H1 (cell line): Measurements from ENCODE around the gene CADM2. TPM values are rescaled to one million over a fixed set of nuclear protein-coding genes. Genes with fewer than 3 reads are reported as not detected.

Experiments
- CTCF ChIA-PET: fragments of 300-600 bp; sonication (Branson Sonifier 250); formaldehyde crosslinking; loops from one replicate; lab custom pipeline; 2021; ENCODE audit not compliant: partially characterized antibody; lab: Charles Lee
- POLR2A ChIA-PET: fragments of 300-600 bp; sonication (Branson Sonifier 250); formaldehyde crosslinking; loops from one replicate; lab custom pipeline; 2021; ENCODE audit warnings: inconsistent platforms; ENCODE audit not compliant: partially characterized antibody; lab: Charles Lee
- DNase-seq, 2 experiments: peaks; one replicate each; pipeline versions ENCODE4 v3.0.0 to v3.0.0-alpha.2; 2010 to 2022; ENCODE audit warnings: low spot score in 2 of 2, low read depth in 1 of 2, mixed read lengths in 1 of 2
- FAIRE-seq: peaks from 2 replicates; lab custom pipeline; 2011; peaks lifted over from hg19 to GRCh38; lab: Jason Lieb, UNC
- H2AFZ ChIP-seq: 2 replicates; pipeline ENCODE4 v1.8.1; 2012; ENCODE audit warnings: low read length, inconsistent platforms
- H2AK5ac ChIP-seq: 2 replicates; pipeline ENCODE4 v1.6.1; 2013; ENCODE audit warnings: low read depth, low read length
- H2BK120ac ChIP-seq: replicated peaks from 2 replicates; pipeline ENCODE3; 2013; ENCODE audit warnings: low read depth, low read length, inconsistent platforms
- H2BK12ac ChIP-seq: 2 replicates; pipeline ENCODE4 v1.6.1; 2013; ENCODE audit warnings: low read depth, low read length
- H2BK15ac ChIP-seq: 2 replicates; pipeline ENCODE4 v1.6.1; 2013; ENCODE audit warnings: low read length
- H2BK20ac ChIP-seq: 2 replicates; pipeline ENCODE4 v1.6.1; 2013; ENCODE audit warnings: low read length
- H2BK5ac ChIP-seq: 2 replicates; pipeline ENCODE4 v1.6.1; 2013; ENCODE audit warnings: low read depth, low read length
- H3K14ac ChIP-seq: 2 replicates; pipeline ENCODE4 v1.6.1; 2013; ENCODE audit warnings: inconsistent platforms; ENCODE audit not compliant: insufficient read length
- H3K18ac ChIP-seq: 2 replicates; pipeline ENCODE4 v1.6.1; 2013; ENCODE audit warnings: low read length; ENCODE audit errors: extremely low read depth
- H3K23ac ChIP-seq: 2 replicates; pipeline ENCODE4 v1.6.1; 2013; ENCODE audit warnings: inconsistent platforms; ENCODE audit not compliant: insufficient read length
- H3K23me2 ChIP-seq: 2 replicates; pipeline ENCODE4 v1.6.1; 2013; ENCODE audit warnings: low read depth, low read length
- H3K27ac ChIP-seq: 2 replicates; pipeline ENCODE4 v1.6.1; 2011; ENCODE audit warnings: low read depth, low read length, inconsistent platforms
- H3K27me3 ChIP-seq, 4 experiments: replicated peaks in 1 of 4; 1 replicate in 1 of 4; 2 replicates in 3 of 4; pipeline versions ENCODE4 v1.6.1 to v1.8.1; 2011 to 2013; ENCODE audit warnings: low read length in 3 of 4, mild to moderate bottlenecking in 3 of 4, inconsistent platforms in 2 of 4, mixed read lengths in 2 of 4, moderate library complexity in 1 of 4; ENCODE audit not compliant: control insufficient read depth in 3 of 4, insufficient read depth in 3 of 4; ENCODE audit errors: extremely low read depth in 1 of 4
- H3K36me3 ChIP-seq, 4 experiments: 2 replicates each; pipeline versions ENCODE4 v1.6.1 to v1.8.1; 2011 to 2013; ENCODE audit warnings: mild to moderate bottlenecking in 4 of 4, low read length in 3 of 4, moderate library complexity in 2 of 4, control low read depth in 1 of 4, inconsistent platforms in 1 of 4; ENCODE audit not compliant: insufficient read depth in 4 of 4, control insufficient read depth in 2 of 4
- H3K4ac ChIP-seq: replicated peaks from 2 replicates; pipeline ENCODE3; 2013; ENCODE audit warnings: low read length, low read depth, mixed read lengths, inconsistent platforms; ENCODE audit not compliant: insufficient read length
- H3K4me1 ChIP-seq, 4 experiments: replicated peaks in 1 of 4; 1 replicate in 1 of 4; 2 replicates in 3 of 4; pipeline versions ENCODE4 v1.6.1 to v1.8.1; 2011 to 2013; ENCODE audit warnings: low read length in 3 of 4, inconsistent platforms in 2 of 4, mixed read lengths in 1 of 4; ENCODE audit not compliant: insufficient read depth in 4 of 4, control insufficient read depth in 3 of 4
- H3K4me2 ChIP-seq, 2 experiments: 2 replicates each; pipeline versions ENCODE4 v1.6.1 to v1.8.1; 2011 to 2013; ENCODE audit warnings: low read depth in 2 of 2, low read length in 2 of 2, control low read depth in 1 of 2, inconsistent platforms in 1 of 2, mild to moderate bottlenecking in 1 of 2; ENCODE audit not compliant: insufficient read depth in 1 of 2
- H3K4me3 ChIP-seq, 4 experiments: fragments of 200-600, 300-600 bp in 1 of 4; sonication (generic), shearing (Covaris generic), sonication (Bioruptor Twin) in 1 of 4; 2 replicates each; pipeline versions ENCODE4 v1.5.1 to v1.8.1; 2011 to 2016; ENCODE audit warnings: low read length in 4 of 4, low read depth in 3 of 4, control low read depth in 2 of 4, inconsistent platforms in 2 of 4, mild to moderate bottlenecking in 2 of 4, mixed read lengths in 1 of 4, moderate library complexity in 1 of 4; ENCODE audit not compliant: insufficient read depth in 2 of 4; ENCODE audit errors: extremely low read depth in 1 of 4
- H3K56ac ChIP-seq: replicated peaks from 2 replicates; pipeline ENCODE3; 2013; ENCODE audit warnings: low read depth, mild to moderate bottlenecking, mixed read lengths, low read length, inconsistent platforms; ENCODE audit not compliant: insufficient read length
- H3K79me1 ChIP-seq: 2 replicates; pipeline ENCODE4 v1.6.1; 2013; ENCODE audit warnings: low read depth, low read length, control low read depth
- H3K79me2 ChIP-seq, 2 experiments: 2 replicates each; pipeline versions ENCODE4 v1.6.1 to v1.8.1; 2012 to 2013; ENCODE audit warnings: low read length in 2 of 2, mild to moderate bottlenecking in 2 of 2, inconsistent platforms in 1 of 2; ENCODE audit not compliant: insufficient read depth in 2 of 2, control insufficient read depth in 1 of 2
- H3K9ac ChIP-seq, 4 experiments: replicated peaks in 1 of 4; 1 replicate in 1 of 4; 2 replicates in 3 of 4; pipeline versions ENCODE4 v1.6.1 to v1.8.1; 2011 to 2013; ENCODE audit warnings: low read depth in 3 of 4, low read length in 3 of 4, control low read depth in 2 of 4, mild to moderate bottlenecking in 2 of 4, moderate library complexity in 2 of 4, inconsistent platforms in 1 of 4; ENCODE audit errors: extremely low read depth in 1 of 4
- H3K9me3 ChIP-seq, 2 experiments: 2 replicates each; pipeline versions ENCODE4 v1.6.1 to v1.8.1; 2012 to 2013; ENCODE audit warnings: mild to moderate bottlenecking in 2 of 2, moderate library complexity in 2 of 2, control low read depth in 1 of 2, inconsistent platforms in 1 of 2, low read depth in 1 of 2, low read length in 1 of 2, mixed read lengths in 1 of 2; ENCODE audit not compliant: insufficient read depth in 2 of 2
- H4K20me1 ChIP-seq, 2 experiments: replicated peaks in 1 of 2; 2 replicates each; pipeline versions ENCODE3 to v1.8.1; 2011 to 2013; ENCODE audit warnings: inconsistent platforms in 2 of 2, low read length in 2 of 2, mild to moderate bottlenecking in 1 of 2; ENCODE audit not compliant: insufficient read depth in 2 of 2, control insufficient read depth in 1 of 2
- H4K5ac ChIP-seq: 2 replicates; pipeline ENCODE4 v1.6.1; 2013; ENCODE audit warnings: low read length, low read depth, mixed read lengths, inconsistent platforms; ENCODE audit not compliant: insufficient read length
- H4K8ac ChIP-seq: 2 replicates; pipeline ENCODE4 v1.8.0; 2013; ENCODE audit warnings: mild to moderate bottlenecking, moderate library complexity, low read length, inconsistent platforms; ENCODE audit not compliant: insufficient read depth; ENCODE audit errors: extremely low read depth
- H4K91ac ChIP-seq: replicated peaks from 2 replicates; pipeline ENCODE3; 2013; ENCODE audit warnings: low read length, mixed read lengths, inconsistent platforms; ENCODE audit not compliant: insufficient read length
- ASH2L ChIP-seq: fragments of 200-600, 300-600 bp; sonication (generic); IDR thresholded peaks from one replicate; pipeline ENCODE4 v1.7.1; 2017; ENCODE audit warnings: low read length
- CEBPB ChIP-seq: IDR thresholded peaks from 2 replicates; pipeline ENCODE4 v1.6.1; 2012; ENCODE audit warnings: low read depth, low read length
- WGBS, 2 experiments: shearing (Covaris generic) in 1 of 2; methylation state at CpG; one replicate each; pipeline versions ENCODE4 v1.1.6 to v1.1.7; 2013 to 2015; ENCODE audit warnings: low lambda C conversion rate in 2 of 2, mixed read lengths in 2 of 2, inconsistent platforms in 1 of 2, low coverage in 1 of 2, missing lambda C conversion rate in 1 of 2; ENCODE audit not compliant: insufficient replicate concordance in 2 of 2, insufficient coverage in 1 of 2, insufficient read length in 1 of 2; ENCODE audit errors: extremely low coverage in 1 of 2, missing lambda C conversion rate in 1 of 2; 5-methylcytosine and 5-hydroxymethylcytosine counted together
- polyA plus RNA-seq, 7 experiments: library from polyadenylated mRNA; depleted of rRNA in 3 of 7; stranded (reverse) in 5 of 7; unstranded in 2 of 7; fragments of >200 nt in 5 of 7; fragments of 200-250 nt in 2 of 7; gene quantifications; 1 replicate in 5 of 7; 2 replicates in 1 of 7; 4 replicates in 1 of 7; pipeline versions ENCODE4 v1.2.1 to v1.2.3, GENCODE V29; 2011 to 2013; ENCODE audit warnings: missing spikeins in 2 of 7, mixed read lengths in 2 of 7
- total RNA-seq: library from RNA; stranded (reverse); fragmentation: NEBNext Ultra II Directional; extraction: Animal tissue kit (Norgen Biotek cat#: 25700); gene quantifications from 2 replicates; pipeline ENCODE4 v1.2.1, GENCODE V29; 2021

The CADM2 gene
- total and polyA plus RNA-seq, 2 of the 8 experiments (the other 6 are each of a cell fraction or from before 2014, with no cell fraction given) = 14.9 to 20.9 TPM

GRCh38 chr3:85667744-85668143, 709.0 kb downstream of the CADM2 start:
- 87% methylated on average over 5 of the region's 5 CpGs; no CpG with 5 or more reads in 1 of the 2 experiments for whole genome bisulfite sequencing, 2 experiments

More at GRCh38 chr3:85667744-85668143, 709.0 kb downstream of the CADM2 start:
- Histone ChIP-seq H4K8ac (no peak overlapping the region), H3K4me1 (0 out of 7 replicates have a peak, but pooled peaks cover 0 to 4% (median 0%) of the 10 kb centered on the region in 4 experiments), H3K18ac (no peak overlapping the region), H3K79me1 (no peaks in the 10 kb centered on the region), H3K14ac (no peak overlapping the region), H3K9ac (no peak overlapping the region), H4K5ac (no peak overlapping the region), H3K4me3 (no peak overlapping the region), H2BK15ac (no peak overlapping the region), H4K20me1 (no peaks in the 10 kb centered on the region), H3K4me2 (no peak overlapping the region), H3K36me3 (no peaks in the 10 kb centered on the region), H3K27me3 (no peaks in the 10 kb centered on the region), H2BK120ac (no peak overlapping the region), H3K23ac (no peak overlapping the region), H2BK20ac (no peak overlapping the region), H2AK5ac (no peak overlapping the region), H2BK5ac (no peak overlapping the region), H3K23me2 (no peaks in the 10 kb centered on the region), H3K4ac (no peak overlapping the region), H2BK12ac (no peak overlapping the region), H3K56ac (no peak overlapping the region), H2AFZ (no peak overlapping the region), H3K9me3 (no peaks in the 10 kb centered on the region), H3K27ac (no peak overlapping the region), H4K91ac (no peak overlapping the region), H3K79me2 (no peaks in the 10 kb centered on the region)
- ChIA-PET CTCF (no interaction called here), POLR2A (no interaction called here)
- TF ChIP-seq ASH2L (no peak), CEBPB (peak; percentile 25; the same call in 1 of the 2 replicates)
- FAIRE-seq (no peak), DNase-seq (no peak)
